SK-N-SH (cell line): ENCODE results near the gene SLC2A10. TPM values are rescaled to one million over a fixed set of nuclear protein-coding genes. Genes with fewer than 3 reads are reported as not detected.

Source experiments
- CTCF ChIA-PET: fragments of 300-600, 350-600 bp; formaldehyde crosslinking; extraction: SDS; loops from one replicate; lab custom pipeline; 2021; lab: Yijun Ruan, JAX
- POLR2A ChIA-PET: fragments of 350-600 bp; sonication (Branson Sonifier 250); formaldehyde crosslinking; extraction: SDS; loops from one replicate; lab custom pipeline; 2020; ENCODE audit warnings: antibody characterized with exemption, inconsistent platforms; lab: Yijun Ruan, JAX
- DNase-seq: peaks from one replicate; pipeline ENCODE4 v3.0.0; 2012
- H2AFZ ChIP-seq: fragments of 200-600 bp; sonication (generic); 2 replicates; pipeline ENCODE4 v1.8.1; 2016; ENCODE audit warnings: antibody characterized with exemption, mild to moderate bottlenecking, low read depth
- H3F3A ChIP-seq: fragments of 200-600 bp; sonication (generic); replicated peaks from 2 replicates; pipeline ENCODE3; 2016; ENCODE audit warnings: antibody characterized with exemption, mild to moderate bottlenecking; ENCODE audit not compliant: insufficient read depth
- H3K27ac ChIP-seq, 2 experiments: fragments of 200-500 bp in 1 of 2; fragments of 200-600 bp in 1 of 2; sonication (Bioruptor generic) in 1 of 2; sonication (generic), shearing (Covaris generic) in 1 of 2; 2 replicates each; pipeline versions ENCODE4 v1.5.1 to v1.6.1; 2014 to 2016; ENCODE audit warnings: low read depth in 2 of 2, inconsistent platforms in 1 of 2, low read length in 1 of 2, mild to moderate bottlenecking in 1 of 2, mixed read lengths in 1 of 2
- H3K27me3 ChIP-seq: fragments of 200-600 bp; sonication (generic), shearing (Covaris generic); 2 replicates; pipeline ENCODE4 v1.6.1; 2016; ENCODE audit warnings: mixed run types; ENCODE audit not compliant: insufficient read depth
- H3K36me3 ChIP-seq, 2 experiments: fragments of 200-500 bp in 1 of 2; fragments of 200-600 bp in 1 of 2; sonication (Bioruptor generic) in 1 of 2; sonication (generic) in 1 of 2; replicated peaks in 1 of 2; 2 replicates each; pipeline versions ENCODE3 to v1.5.1; 2014 to 2016; ENCODE audit warnings: low read length in 1 of 2, mild to moderate bottlenecking in 1 of 2; ENCODE audit not compliant: insufficient read depth in 2 of 2, control insufficient read depth in 1 of 2
- H3K4me1 ChIP-seq, 2 experiments: fragments of 200-500 bp in 1 of 2; fragments of 200-600 bp in 1 of 2; sonication (Bioruptor generic) in 1 of 2; sonication (generic), shearing (Covaris generic) in 1 of 2; 2 replicates each; pipeline versions ENCODE4 v1.5.1 to v1.6.1; 2014 to 2016; ENCODE audit warnings: low read depth in 1 of 2, low read length in 1 of 2, mixed run types in 1 of 2; ENCODE audit not compliant: insufficient read depth in 2 of 2, control insufficient read depth in 1 of 2
- H3K4me2 ChIP-seq: fragments of 200-600 bp; sonication (generic), shearing (Covaris generic); 2 replicates; pipeline ENCODE4 v1.6.1; 2017; ENCODE audit warnings: mixed run types
- H3K4me3 ChIP-seq, 2 experiments: fragments of 200-500 bp in 1 of 2; fragments of 200-600 bp in 1 of 2; sonication (Bioruptor generic) in 1 of 2; sonication (generic), shearing (Covaris generic) in 1 of 2; 2 replicates each; pipeline versions ENCODE4 v1.5.1 to v1.8.1; 2014 to 2016; ENCODE audit warnings: low read depth in 2 of 2, inconsistent platforms in 1 of 2, low read length in 1 of 2, mild to moderate bottlenecking in 1 of 2, mixed read lengths in 1 of 2, moderate library complexity in 1 of 2
- H3K79me2 ChIP-seq: fragments of 200-600 bp; sonication (generic); 2 replicates; pipeline ENCODE4 v1.8.1; 2017; ENCODE audit warnings: mild to moderate bottlenecking; ENCODE audit not compliant: insufficient read depth
- H3K9ac ChIP-seq: fragments of 200-600 bp; sonication (generic); 2 replicates; pipeline ENCODE4 v1.6.1; 2017; ENCODE audit warnings: mixed run types
- H3K9me2 ChIP-seq: fragments of 200-600 bp; sonication (generic); 2 replicates; pipeline ENCODE4 v1.6.1; 2017; ENCODE audit warnings: mixed run types
- H3K9me3 ChIP-seq: fragments of 200-600 bp; sonication (generic); 2 replicates; pipeline ENCODE4 v1.6.1; 2017; ENCODE audit warnings: mixed run types, mild to moderate bottlenecking, moderate library complexity
- H4K20me1 ChIP-seq: fragments of 200-600 bp; sonication (generic); 2 replicates; pipeline ENCODE4 v1.6.1; 2017; ENCODE audit warnings: mild to moderate bottlenecking, mixed run types; ENCODE audit not compliant: insufficient read depth
- FOXM1 ChIP-seq: IDR thresholded peaks from 2 replicates; pipeline ENCODE4 v1.4.0; 2012; ENCODE audit warnings: low read depth, mild to moderate bottlenecking
- GATA2 ChIP-seq: sonication (generic); formaldehyde crosslinking; IDR thresholded peaks from 2 replicates; pipeline ENCODE4 v1.5.0; 2020; ENCODE audit warnings: mild to moderate bottlenecking, missing genetic modification reagents
- IRF3 ChIP-seq: fragments of 150-350 bp; IDR thresholded peaks from 2 replicates; pipeline ENCODE4 v1.6.1; 2016; ENCODE audit warnings: mild to moderate bottlenecking, low read depth, low read length
- MAX ChIP-seq: IDR thresholded peaks from 2 replicates; pipeline ENCODE4 v1.4.0; 2012; ENCODE audit warnings: low read depth
- MXI1 ChIP-seq: IDR thresholded peaks from 2 replicates; pipeline ENCODE4 v1.6.1; 2012; ENCODE audit warnings: mild to moderate bottlenecking, low read depth, low read length, improper control_type of control experiment
- NFIC ChIP-seq: IDR thresholded peaks from 2 replicates; pipeline ENCODE4 v1.4.0; 2012; ENCODE audit warnings: borderline replicate concordance
- NRF1 ChIP-seq: IDR thresholded peaks from 2 replicates; pipeline ENCODE4 v1.6.1; 2012; ENCODE audit warnings: low read depth, mild to moderate bottlenecking, low read length
- POLR2AphosphoS5 ChIP-seq: IDR thresholded peaks from 2 replicates; pipeline ENCODE4 v1.6.1; 2012; ENCODE audit warnings: low read depth, low read length
- RCOR1 ChIP-seq: fragments of 150-350 bp; IDR thresholded peaks from 2 replicates; pipeline ENCODE4 v1.6.1; 2017; ENCODE audit warnings: antibody characterized with exemption, low read length
- SMC3 ChIP-seq: IDR thresholded peaks from 2 replicates; pipeline ENCODE4 v1.6.1; 2012; ENCODE audit warnings: low read depth, low read length, improper control_type of control experiment
- TAF1 ChIP-seq: IDR thresholded peaks from 2 replicates; pipeline ENCODE4 v1.6.1; 2012; ENCODE audit warnings: low read depth, mild to moderate bottlenecking, low read length, moderate library complexity, borderline replicate concordance
- TCF12 ChIP-seq: IDR thresholded peaks from 2 replicates; pipeline ENCODE4 v1.4.0; 2012
- TEAD4 ChIP-seq: IDR thresholded peaks from 2 replicates; pipeline ENCODE4 v1.4.0; 2012; ENCODE audit warnings: mild to moderate bottlenecking, borderline replicate concordance; ENCODE audit not compliant: insufficient read depth
- USF1 ChIP-seq: IDR thresholded peaks from 2 replicates; pipeline ENCODE4 v1.4.0; 2012; ENCODE audit warnings: low read depth, borderline replicate concordance
- USF2 ChIP-seq: fragments of 150-350 bp; IDR thresholded peaks from 2 replicates; pipeline ENCODE4 v1.6.1; 2017; ENCODE audit warnings: antibody characterized with exemption, low read length, low read depth, borderline replicate concordance
- YY1 ChIP-seq: IDR thresholded peaks from 2 replicates; pipeline ENCODE4 v1.4.0; 2012; ENCODE audit warnings: low read depth, mild to moderate bottlenecking
- WGBS: methylation state at CpG from one replicate; pipeline ENCODE4 v1.1.6; 2017; ENCODE audit warnings: low lambda C conversion rate; 5-methylcytosine and 5-hydroxymethylcytosine counted together
- polyA plus RNA-seq, 3 experiments: library from polyadenylated mRNA; depleted of rRNA; stranded (reverse); fragments of >200 nt; gene quantifications; 2 replicates each; pipeline ENCODE4 v1.2.3, GENCODE V29; 2012

The SLC2A10 gene
- polyA plus RNA-seq, 1 of the 3 experiments (the other 2 are of a cell fraction) = 12.6 TPM

- Histone ChIP-seq H3F3A (no peaks in the 10 kb centered on the region), H3K4me1 (peaks cover 0 to 10% of the 10 kb centered on the region in 2 experiments; a peak in 1 of 4 replicates), H2AFZ (peak overlapping the region; percentile 90; the same call in 1 of the 2 replicates), H3K9me3 (peaks cover 5% of the 10 kb centered on the region; the same call in 1 of the 2 replicates), H3K36me3 (no peaks in the 10 kb centered on the region), H3K27ac (no peak overlapping the region), H3K79me2 (peaks cover 16% of the 10 kb centered on the region; the same call in 1 of the 2 replicates), H3K27me3 (no peaks in the 10 kb centered on the region), H3K9ac (no peak overlapping the region), H3K4me2 (no peak overlapping the region), H3K9me2 (no peaks in the 10 kb centered on the region), H3K4me3 (no peak overlapping the region), H4K20me1 (no peaks in the 10 kb centered on the region)
- CTCF ChIA-PET = interaction anchor here (0.8 to 1.0 kb wide), 3 partner anchors 10 to 13 kb away, joined by 3 to 4 read pairs (median 4); no protein-coding TSS in a partner anchor
- DNase-seq = no peak
- POLR2A ChIA-PET = no interaction called here
- TF ChIP-seq SMC3 (no peak), USF1 (no peak), FOXM1 (no peak), IRF3 (no peak), YY1 (no peak), NRF1 (no peak), POLR2AphosphoS5 (no peak), RCOR1 (no peak), GATA2 (CRISPR knock-in tag) (no peak), USF2 (no peak), MXI1 (no peak), TCF12 (no peak), MAX (no peak), TEAD4 (no peak), TAF1 (no peak), NFIC (no peak)
- WGBS = 86% methylated on average over 8 of the region's 8 CpGs
Measured at GRCh38 chr20:46708172-46708860, 1.1 kb upstream of the SLC2A10 start.
